ENCODE data around the gene SULT4A1.

The SULT4A1 gene

GRCh38 chr22:43828998-43829782, 33.1 kb downstream of the SULT4A1 start:
- peak; percentile 39 for DNase-seq (ENCODE audit: low read depth, low spot score)

GRCh38 chr22:43828725-43828997, 33.7 kb downstream of the SULT4A1 start:
- DNase-seq (ENCODE audit: low read depth, low spot score): peak; percentile 23

- no peak for DNase-seq (ENCODE audit: low read depth, low spot score)
Observed at GRCh38 chr22:43827926-43828724, 34.2 kb downstream of the SULT4A1 start.

- DNase-seq (ENCODE audit: low read depth, low spot score): no peak
Observed at GRCh38 chr22:43827003-43827735, 35.1 kb downstream of the SULT4A1 start.

GRCh38 chr22:43826142-43827002, 35.9 kb downstream of the SULT4A1 start:
- DNase-seq (ENCODE audit: low read depth, low spot score): peak; percentile 45

GRCh38 chr22:43825651-43826050, 36.7 kb downstream of the SULT4A1 start:
- no peak for DNase-seq (ENCODE audit: low read depth, low spot score)

- DNase-seq (ENCODE audit: low read depth, low spot score): peak; percentile 18
Observed at GRCh38 chr22:43824724-43825420, 37.4 kb downstream of the SULT4A1 start.

GRCh38 chr22:43823911-43824665, 38.2 kb downstream of the SULT4A1 start:
- no peak for DNase-seq (ENCODE audit: low read depth, low spot score)

- DNase-seq (ENCODE audit: low read depth, low spot score): no peak
Observed at GRCh38 chr22:43823353-43823908, 38.9 kb downstream of the SULT4A1 start.

- DNase-seq (ENCODE audit: low read depth, low spot score): no peak
Observed at GRCh38 chr22:43821606-43822425, 40.5 kb downstream of the SULT4A1 start.

- DNase-seq (ENCODE audit: low read depth, low spot score): peak; percentile 47
Observed at GRCh38 chr22:43820651-43821305, 41.5 kb downstream of the SULT4A1 start.

- no peak for DNase-seq (ENCODE audit: low read depth, low spot score)
Observed at GRCh38 chr22:43819931-43820640, 42.2 kb downstream of the SULT4A1 start.

GRCh38 chr22:43819421-43819921, 42.8 kb downstream of the SULT4A1 start:
- DNase-seq (ENCODE audit: low read depth, low spot score): no peak

GRCh38 chr22:43818981-43819380, 43.3 kb downstream of the SULT4A1 start:
- DNase-seq (ENCODE audit: low read depth, low spot score): no peak

GRCh38 chr22:43817402-43817801, 44.9 kb downstream of the SULT4A1 start:
- no peak for DNase-seq (ENCODE audit: low read depth, low spot score)

GRCh38 chr22:43814264-43814663, 48.0 kb downstream of the SULT4A1 start:
- DNase-seq (ENCODE audit: low read depth, low spot score): no peak

- DNase-seq (ENCODE audit: low read depth, low spot score): no peak
Observed at GRCh38 chr22:43812890-43813289, 49.4 kb downstream of the SULT4A1 start.
